K562 (cell line): ENCODE data around the gene HPN. TPM values are rescaled to one million over a fixed set of nuclear protein-coding genes. Genes with fewer than 3 reads are reported as not detected.

Experiments
- BCOR ChIP-seq: fragments of 450-650 bp; IDR thresholded peaks from 2 replicates; pipeline ENCODE4 v1.6.1; 2016
- BRD9 ChIP-seq: fragments of 450-650 bp; IDR thresholded peaks from 2 replicates; pipeline ENCODE4 v1.6.1; 2018; ENCODE audit warnings: low read depth; ENCODE audit not compliant: partially characterized antibody
- FOXM1 ChIP-seq, 2 experiments: fragments of 450-650 bp in 1 of 2; sonication (generic) in 1 of 2; formaldehyde crosslinking in 1 of 2; IDR thresholded peaks; 2 replicates each; pipeline versions ENCODE4 v1.6.1 to v1.9.0; 2017 to 2022; ENCODE audit warnings: low read depth in 2 of 2, mild to moderate bottlenecking in 2 of 2, missing genetic modification reagents in 1 of 2, moderate library complexity in 1 of 2
- KDM5B ChIP-seq: fragments of 200-600 bp; sonication (generic); IDR thresholded peaks from 2 replicates; pipeline ENCODE4 v1.6.1; 2012; ENCODE audit warnings: low read depth, mild to moderate bottlenecking, moderate library complexity, low read length, control low read depth, inconsistent platforms; ENCODE audit not compliant: insufficient replicate concordance
- MEIS2 ChIP-seq: fragments of 450-650 bp; IDR thresholded peaks from 2 replicates; pipeline ENCODE4 v1.6.1; 2014; ENCODE audit warnings: mild to moderate bottlenecking; ENCODE audit not compliant: partially characterized antibody
- PBX2 ChIP-seq, 2 experiments: IDR thresholded peaks in 1 of 2; conservative IDR thresholded peaks in 1 of 2; 2 replicates each; pipeline ENCODE4 v1.6.1; 2016; ENCODE audit warnings: low read depth in 2 of 2, mild to moderate bottlenecking in 1 of 2, missing compliant biosample characterization in 1 of 2, missing genetic modification characterization in 1 of 2, moderate library complexity in 1 of 2
- ZNF121 ChIP-seq: sonication (generic); formaldehyde crosslinking; conservative IDR thresholded peaks from 2 replicates; pipeline ENCODE4 v1.8.0; 2022; ENCODE audit warnings: missing genetic modification reagents
- ZNF277 ChIP-seq: fragments of 250-450 bp; sonication (Bioruptor Pico); IDR thresholded peaks from 2 replicates; pipeline ENCODE4 v1.8.0; 2022; ENCODE audit warnings: inconsistent platforms, mild to moderate bottlenecking, moderate library complexity, borderline replicate concordance
- ZNF431 ChIP-seq: sonication (generic); formaldehyde crosslinking; IDR thresholded peaks from 2 replicates; pipeline ENCODE4 v1.8.0; 2022; ENCODE audit warnings: mild to moderate bottlenecking, missing genetic modification reagents
- polyA plus RNA-seq, 8 experiments: library from polyadenylated mRNA; depleted of rRNA in 4 of 8; stranded (reverse) in 5 of 8; unstranded in 3 of 8; fragments of >200 nt; fragmentation: Nextera tagmentation in 2 of 8; fragmentation: Illumina TruSeq in 1 of 8; extraction: Ambion mirVana in 2 of 8; extraction: Trizol in 1 of 8; gene quantifications; 2 replicates each; pipeline versions ENCODE4 v1.2.1 to v1.2.3, GENCODE V29; 2011 to 2014; ENCODE audit warnings: inconsistent platforms in 1 of 8, missing spikeins in 1 of 8
- total RNA-seq, 7 experiments: library from RNA; depleted of rRNA in 6 of 7; stranded (reverse); fragments of >200 nt in 6 of 7; fragmentation: Illumina TruSeq in 2 of 7; extraction: Trizol in 2 of 7; gene quantifications; 2 replicates each; pipeline versions ENCODE4 v1.2.1 to v1.2.3, GENCODE V29; 2011 to 2021; ENCODE audit warnings: low replicate concordance in 1 of 7

Gene HPN
- total and polyA plus RNA-seq, 9 of the 15 experiments (the other 6 are each of a cell fraction or from before 2014, with no cell fraction given): 0.10 to 0.20 TPM; not detected in 7

- TF ChIP-seq PBX2 (CRISPR knock-in tag; IDR thresholded peaks at IDR 0.05; ENCODE audit: low read depth) (no peak), PBX2 (tag; conservative IDR thresholded peaks at IDR 0.05; ENCODE audit: low read depth) (peak; percentile 31; the same call in 1 of the 2 replicates), BCOR (peak; percentile 29; the same call in 1 of the 2 replicates), ZNF431 (CRISPR knock-in tag) (no peak), BRD9 (no peak), MEIS2 (peak; percentile 66), ZNF277 (no peak), ZNF121 (CRISPR knock-in tag) (peak; percentile 77), KDM5B (no peak), FOXM1 (IDR thresholded peaks at IDR 0.05; ENCODE audit: low read depth) (no peak), FOXM1 (CRISPR knock-in tag; IDR thresholded peaks at IDR 0.05; ENCODE audit: low read depth) (no peak)
Observed at GRCh38 chr19:35061583-35062373, 20.3 kb downstream of the HPN start (continued).
